Mesothelial cell of epicardium (in vitro differentiated cells): ENCODE results near the gene OR2H2. TPM values are rescaled to one million over a fixed set of nuclear protein-coding genes. Genes with fewer than 3 reads are reported as not detected.

ENCODE experiments used
- DNase-seq, 2 experiments: peaks; one replicate each; pipeline ENCODE4 v3.0.0; 2021; ENCODE audit warnings: low spot score in 2 of 2; ENCODE audit not compliant: unreplicated experiment in 2 of 2
- H3K27ac Mint-ChIP-seq: 2 replicates; pipeline ENCODE4 v1.8.0; 2021; ENCODE audit warnings: mixed read lengths
- H3K27me3 Mint-ChIP-seq: 2 replicates; pipeline ENCODE4 v1.8.0; 2021; ENCODE audit warnings: low read depth, mixed read lengths
- H3K36me3 Mint-ChIP-seq: 2 replicates; pipeline ENCODE4 v1.8.0; 2021; ENCODE audit warnings: mixed read lengths
- H3K4me1 Mint-ChIP-seq: 2 replicates; pipeline ENCODE4 v1.8.0; 2021; ENCODE audit warnings: mixed read lengths
- H3K4me3 Mint-ChIP-seq: 2 replicates; pipeline ENCODE4 v1.8.0; 2021; ENCODE audit warnings: mild to moderate bottlenecking, moderate library complexity, mixed read lengths
- H3K9me3 Mint-ChIP-seq: 2 replicates; pipeline ENCODE4 v1.8.0; 2021; ENCODE audit warnings: mixed read lengths
- CTCF ChIP-seq: fragments of 200-600 bp; sonication (generic); IDR thresholded peaks from one replicate; pipeline ENCODE4 v1.5.0; 2021; ENCODE audit warnings: antibody characterized with exemption; ENCODE audit not compliant: unreplicated experiment
- total RNA-seq: library from RNA; stranded (reverse); gene quantifications from 3 replicates; pipeline ENCODE4 v1.2.1, GENCODE V29; 2021

The OR2H2 gene
- total RNA-seq, 1 donor from 2014 or later: not detected

GRCh38 chr6:29591677-29592076, 6.8 kb downstream of the OR2H2 start:
- H3K27ac Mint-ChIP-seq: no peak overlapping the region
- H3K4me3 Mint-ChIP-seq: no peak overlapping the region
- peaks cover 34% of the 10 kb centered on the region for H3K27me3 Mint-ChIP-seq
- no peak for DNase-seq
- no peaks in the 10 kb centered on the region for H3K36me3 Mint-ChIP-seq
- peaks cover 4% of the 10 kb centered on the region for H3K4me1 Mint-ChIP-seq
- no peak for TF ChIP-seq CTCF
- no peaks in the 10 kb centered on the region for H3K9me3 Mint-ChIP-seq

DNA sequence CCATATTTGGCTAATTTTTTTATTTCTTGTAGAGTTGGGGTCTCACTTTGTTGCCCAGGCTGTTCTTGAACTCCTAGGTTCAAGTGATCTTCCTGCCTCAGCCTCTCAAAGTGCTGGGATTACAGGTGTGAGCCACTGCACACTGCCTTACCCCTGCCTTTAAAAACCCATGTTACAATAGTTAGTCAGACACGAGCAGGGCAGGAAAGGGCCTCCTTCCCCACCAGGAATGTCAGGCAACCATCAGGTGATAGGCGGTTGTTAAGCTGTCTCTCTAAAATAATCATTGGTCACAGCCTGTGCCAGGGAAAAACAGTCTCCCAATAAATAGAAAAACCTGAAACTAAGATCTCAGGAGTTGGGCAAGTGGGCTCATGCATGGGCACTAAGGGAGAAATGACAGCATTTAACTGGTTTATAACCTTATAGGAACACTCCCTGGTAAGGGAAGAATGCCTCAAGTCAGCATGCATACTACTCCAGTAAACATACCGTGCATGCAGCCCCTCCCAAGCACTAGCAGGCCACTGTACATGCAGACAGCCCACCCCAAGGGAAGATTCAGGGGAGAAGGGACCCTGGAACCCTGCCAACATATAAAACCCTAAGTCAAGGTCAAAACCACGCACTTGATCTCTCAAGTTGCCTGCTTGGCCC, 8.4 kb downstream of the OR2H2 start:
- Mint-ChIP-seq H3K4me3 (no peak overlapping the region), H3K9me3 (no peaks in the 10 kb centered on the region), H3K27me3 (peaks cover 17% of the 10 kb centered on the region), H3K27ac (no peak overlapping the region), H3K36me3 (no peaks in the 10 kb centered on the region), H3K4me1 (peaks cover 4% of the 10 kb centered on the region)
- DNase-seq: no peak
- no peak for TF ChIP-seq CTCF

- Mint-ChIP-seq H3K27ac (no peak overlapping the region), H3K36me3 (peaks cover 3% of the 10 kb centered on the region), H3K9me3 (no peaks in the 10 kb centered on the region), H3K4me3 (no peak overlapping the region), H3K4me1 (peaks cover 4% of the 10 kb centered on the region), H3K27me3 (peaks cover 3% of the 10 kb centered on the region)
- no peak for DNase-seq
- TF ChIP-seq CTCF: no peak
Measured at GRCh38 chr6:29596381-29596900, 11.5 kb downstream of the OR2H2 start.

DNA sequence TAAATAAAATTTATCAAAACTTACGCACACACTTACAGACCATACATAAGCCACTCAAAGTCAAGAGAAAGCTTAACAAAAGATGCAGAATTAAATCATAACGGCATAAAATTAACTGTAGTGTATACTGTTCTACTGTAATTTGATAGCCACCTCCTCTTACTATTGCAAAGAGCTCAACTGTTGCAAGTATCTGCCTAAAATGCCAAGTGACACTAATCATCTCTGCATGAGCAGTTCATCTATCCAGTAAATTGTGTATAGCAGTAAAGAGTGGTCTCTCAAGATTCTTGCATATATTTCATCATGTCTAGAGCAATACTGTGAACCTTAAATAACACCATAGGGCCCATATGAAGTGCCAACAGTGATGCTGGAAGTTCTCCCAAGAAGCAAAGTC, 12.3 kb downstream of the OR2H2 start:
- no peak overlapping the region for H3K4me3 Mint-ChIP-seq
- TF ChIP-seq CTCF: no peak
- no peak overlapping the region for H3K27ac Mint-ChIP-seq
- H3K36me3 Mint-ChIP-seq: peaks cover 7% of the 10 kb centered on the region
- no peaks in the 10 kb centered on the region for H3K9me3 Mint-ChIP-seq
- H3K27me3 Mint-ChIP-seq: peaks cover 1% of the 10 kb centered on the region
- H3K4me1 Mint-ChIP-seq: peaks cover 4% of the 10 kb centered on the region
- no peak for DNase-seq

DNA sequence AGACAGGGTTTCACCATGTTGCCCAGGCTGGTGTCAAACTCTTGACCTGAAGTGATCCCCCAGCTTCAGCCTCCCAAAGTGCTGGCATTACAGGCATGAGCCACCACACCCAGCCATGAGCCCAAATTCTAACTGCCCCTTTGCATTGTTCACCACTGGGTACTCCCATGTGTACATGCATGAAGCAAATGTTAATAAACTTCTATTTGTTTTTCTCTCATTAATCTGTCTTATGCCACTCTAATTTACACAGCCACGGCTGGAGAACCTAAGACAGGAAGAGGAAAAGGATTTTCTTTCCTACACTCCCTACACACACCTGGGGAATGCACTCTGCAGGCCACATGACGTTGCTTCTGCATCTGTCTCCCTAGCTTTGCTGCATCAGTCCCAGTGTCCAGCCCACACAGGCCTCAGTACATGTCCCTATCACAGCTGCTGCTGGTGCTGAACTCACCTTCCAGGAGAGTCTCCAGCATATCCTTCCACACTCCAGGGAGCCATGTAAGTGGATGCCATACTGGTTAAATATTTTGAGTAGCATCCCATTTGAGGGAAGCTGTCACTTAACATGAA, 13.3 kb downstream of the OR2H2 start:
- Mint-ChIP-seq H3K36me3 (peaks cover 13% of the 10 kb centered on the region), H3K27me3 (no peaks in the 10 kb centered on the region), H3K4me3 (no peak overlapping the region), H3K27ac (no peak overlapping the region), H3K9me3 (no peaks in the 10 kb centered on the region), H3K4me1 (peaks cover 10% of the 10 kb centered on the region)
- DNase-seq: no peak
- TF ChIP-seq CTCF: no peak
